Measurements from ENCODE around the gene TNK2. TPM values are rescaled to one million over a fixed set of nuclear protein-coding genes. Genes with fewer than 3 reads are reported as not detected.

Gene TNK2
- polyA plus RNA-seq, 1 donor (not counting 4 experiments of a cell fraction or from before 2014, with no cell fraction given) = 15.8 TPM

- Histone ChIP-seq H3K27ac (ENCODE audit: control insufficient read depth, insufficient read depth, low read length) (no peak overlapping the region), H3K36me3 (ENCODE audit: control insufficient read depth in 2 of 2, extremely low read depth in 1 of 2, insufficient read depth in 2 of 2, low read length in 2 of 2) (no peaks in the 10 kb centered on the region), H2AFZ (ENCODE audit: control insufficient read depth, low read length) (no peak overlapping the region), H3K4me1 (ENCODE audit: control insufficient read depth, extremely low read depth, insufficient read depth, low read length) (no peaks in the 10 kb centered on the region), H3K27me3 (ENCODE audit: control insufficient read depth, extremely low read depth, insufficient read depth, low read length) (peaks cover 15% of the 10 kb centered on the region), H4K20me1 (ENCODE audit: control insufficient read depth, extremely low read depth, insufficient read depth, low read length) (no peaks in the 10 kb centered on the region), H3K9me1 (ENCODE audit: control insufficient read depth, extremely low read depth, insufficient read depth, low read length) (no peaks in the 10 kb centered on the region), H3K4me3 (ENCODE audit: control insufficient read depth in 2 of 3, extremely low read depth in 1 of 3, insufficient read depth in 2 of 3, low read depth in 1 of 3, low read length in 3 of 3) (no peak overlapping the region), H3K9ac (ENCODE audit: control insufficient read depth, extremely low read depth, insufficient read depth, low read length) (no peak overlapping the region), H3K4me2 (ENCODE audit: control insufficient read depth, extremely low read depth, insufficient read depth, low read depth, low read length) (no peak overlapping the region), H3K9me3 (ENCODE audit: control insufficient read depth, low read depth, low read length) (no peaks in the 10 kb centered on the region), H3K79me2 (ENCODE audit: control insufficient read depth, insufficient read depth, low read length) (no peaks in the 10 kb centered on the region)
- TF ChIP-seq EZH2 (IDR thresholded peaks at IDR 0.05; ENCODE audit: low read length) (no peak), CTCF (optimal IDR thresholded peaks at IDR 0.05 in 1 of 3, IDR thresholded peaks at IDR 0.05 in 1 of 3, conservative IDR thresholded peaks at IDR 0.05 in 1 of 3; ENCODE audit: extremely low read depth in 1 of 3, insufficient read depth in 2 of 3, low read length in 3 of 3) (no peak)
- dilution Hi-C loops (cut with MboI; ENCODE audit: extremely low pct_ligation_motif_present, low sequenced_read_pairs) = no loop called here
- DNase-seq (ENCODE audit: low read depth, low spot score) = no peak
- FAIRE-seq = no peak
Observed at GRCh38 chr3:195838714-195839113, 69.6 kb downstream of the TNK2 start.

GRCh38 chr3:195836476-195837135, 71.7 kb downstream of the TNK2 start:
- Histone ChIP-seq H2AFZ (ENCODE audit: control insufficient read depth, low read length) (no peak overlapping the region), H3K9me1 (ENCODE audit: control insufficient read depth, extremely low read depth, insufficient read depth, low read length) (no peaks in the 10 kb centered on the region), H3K79me2 (ENCODE audit: control insufficient read depth, insufficient read depth, low read length) (no peaks in the 10 kb centered on the region), H3K9me3 (ENCODE audit: control insufficient read depth, low read depth, low read length) (no peaks in the 10 kb centered on the region), H3K4me2 (ENCODE audit: control insufficient read depth, extremely low read depth, insufficient read depth, low read depth, low read length) (no peak overlapping the region), H4K20me1 (ENCODE audit: control insufficient read depth, extremely low read depth, insufficient read depth, low read length) (no peaks in the 10 kb centered on the region), H3K9ac (ENCODE audit: control insufficient read depth, extremely low read depth, insufficient read depth, low read length) (no peak overlapping the region), H3K4me1 (ENCODE audit: control insufficient read depth, extremely low read depth, insufficient read depth, low read length) (no peaks in the 10 kb centered on the region), H3K4me3 (ENCODE audit: control insufficient read depth in 2 of 3, extremely low read depth in 1 of 3, insufficient read depth in 2 of 3, low read depth in 1 of 3, low read length in 3 of 3) (no peak overlapping the region), H3K27me3 (ENCODE audit: control insufficient read depth, extremely low read depth, insufficient read depth, low read length) (peaks cover 15% of the 10 kb centered on the region), H3K36me3 (ENCODE audit: control insufficient read depth in 2 of 2, extremely low read depth in 1 of 2, insufficient read depth in 2 of 2, low read length in 2 of 2) (no peaks in the 10 kb centered on the region), H3K27ac (ENCODE audit: control insufficient read depth, insufficient read depth, low read length) (no peak overlapping the region)
- TF ChIP-seq CTCF (optimal IDR thresholded peaks at IDR 0.05 in 1 of 3, IDR thresholded peaks at IDR 0.05 in 1 of 3, conservative IDR thresholded peaks at IDR 0.05 in 1 of 3; ENCODE audit: extremely low read depth in 1 of 3, insufficient read depth in 2 of 3, low read length in 3 of 3) (no peak), EZH2 (IDR thresholded peaks at IDR 0.05; ENCODE audit: low read length) (no peak)
- dilution Hi-C loops (cut with MboI; ENCODE audit: extremely low pct_ligation_motif_present, low sequenced_read_pairs) = no loop called here
- DNase-seq (ENCODE audit: low read depth, low spot score) = no peak
- no peak for FAIRE-seq

Measured in keratinocyte (primary cell).